Rectal smooth muscle tissue (tissue), 1 donor: ENCODE results near the gene PPP1R8.
A peak's percentile ranks its signal among the peaks of the same experiment; 100 is the strongest.
"Not testable (repeated sequence)": the region's sequence is repeated elsewhere in the genome, so short reads cannot be mapped to it uniquely, and the experiment has no call there.

Source experiments
- H3K27ac ChIP-seq: one replicate; pipeline ENCODE4 v1.7.0; 2013; ENCODE audit warnings: low read depth, low read length, inconsistent platforms
- H3K27me3 ChIP-seq: one replicate; pipeline ENCODE4 v1.7.0; 2013; ENCODE audit warnings: low read length; ENCODE audit not compliant: control insufficient read depth, insufficient read depth
- H3K36me3 ChIP-seq: one replicate; pipeline ENCODE4 v1.7.0; 2013; ENCODE audit warnings: low read length; ENCODE audit not compliant: control insufficient read depth, insufficient read depth
- H3K4me1 ChIP-seq: one replicate; pipeline ENCODE4 v1.7.0; 2013; ENCODE audit warnings: low read length; ENCODE audit not compliant: control insufficient read depth, insufficient read depth
- H3K4me3 ChIP-seq: one replicate; pipeline ENCODE4 v1.7.0; 2013; ENCODE audit warnings: low read length
- H3K9ac ChIP-seq: one replicate; pipeline ENCODE4 v1.7.0; 2013; ENCODE audit warnings: low read length

The PPP1R8 gene

GRCh38 chr1:27830621-27831440 lies at the start of gene PPP1R8:
PPP1R8 (plus strand) TSS chr1:27830782; CDS start chr1:27830836, 54 bp downstream.
- Histone ChIP-seq H3K36me3 (peaks cover 3% of the 10 kb centered on the region), H3K4me1 (peaks cover 8% of the 10 kb centered on the region), H3K27me3 (no peaks in the 10 kb centered on the region), H3K9ac (peak within 1 kb of the TSS; percentile 94), H3K27ac (peak within 1 kb of the TSS; percentile 87), H3K4me3 (peak within 1 kb of the TSS; percentile 97)

GRCh38 chr1:27782950-27783349 lies 47.6 kb upstream of the PPP1R8 start:
- no peak overlapping the region for H3K9ac ChIP-seq
- H3K27ac ChIP-seq: no peak overlapping the region
- H3K4me3 ChIP-seq: no peak overlapping the region
- no peaks in the 10 kb centered on the region for H3K27me3 ChIP-seq
- H3K4me1 ChIP-seq: no peaks in the 10 kb centered on the region
- peaks cover 2% of the 10 kb centered on the region for H3K36me3 ChIP-seq

GRCh38 chr1:27784700-27785099 lies 45.9 kb upstream of the PPP1R8 start:
- H3K36me3 ChIP-seq: no peaks in the 10 kb centered on the region
- no peak overlapping the region for H3K27ac ChIP-seq
- H3K4me1 ChIP-seq: no peaks in the 10 kb centered on the region
- no peaks in the 10 kb centered on the region for H3K27me3 ChIP-seq
- no peak overlapping the region for H3K4me3 ChIP-seq
- H3K9ac ChIP-seq: no peak overlapping the region

- H3K9ac ChIP-seq: no peak overlapping the region
- H3K4me3 ChIP-seq: no peak overlapping the region
- H3K27ac ChIP-seq: no peak overlapping the region
- H3K36me3 ChIP-seq: no peaks in the 10 kb centered on the region
- H3K27me3 ChIP-seq: no peaks in the 10 kb centered on the region
- no peaks in the 10 kb centered on the region for H3K4me1 ChIP-seq
Measured at GRCh38 chr1:27785781-27786455, 44.7 kb upstream of the PPP1R8 start.

GRCh38 chr1:27787895-27788294 lies 42.7 kb upstream of the PPP1R8 start:
- Histone ChIP-seq H3K9ac (no peak overlapping the region), H3K27me3 (no peaks in the 10 kb centered on the region), H3K4me1 (no peaks in the 10 kb centered on the region), H3K36me3 (no peaks in the 10 kb centered on the region), H3K4me3 (no peak overlapping the region), H3K27ac (no peak overlapping the region)

GRCh38 chr1:27789540-27790041 lies 41.0 kb upstream of the PPP1R8 start:
- H3K36me3 ChIP-seq: peaks cover 9% of the 10 kb centered on the region
- H3K4me3 ChIP-seq: no peak overlapping the region
- H3K27ac ChIP-seq: no peak overlapping the region
- H3K9ac ChIP-seq: no peak overlapping the region
- H3K4me1 ChIP-seq: no peaks in the 10 kb centered on the region
- no peaks in the 10 kb centered on the region for H3K27me3 ChIP-seq

- not testable (repeated sequence) for H3K27me3 ChIP-seq, H3K4me3 ChIP-seq, H3K9ac ChIP-seq, H3K4me1 ChIP-seq, H3K36me3 ChIP-seq, H3K27ac ChIP-seq
Measured at GRCh38 chr1:27790270-27790669, 40.3 kb upstream of the PPP1R8 start.

GRCh38 chr1:27795601-27796000 lies 35.0 kb upstream of the PPP1R8 start:
- H3K36me3 ChIP-seq: peaks cover 16% of the 10 kb centered on the region
- no peak overlapping the region for H3K27ac ChIP-seq
- H3K4me1 ChIP-seq: no peaks in the 10 kb centered on the region
- no peak overlapping the region for H3K4me3 ChIP-seq
- no peaks in the 10 kb centered on the region for H3K27me3 ChIP-seq
- H3K9ac ChIP-seq: no peak overlapping the region

- H3K36me3 ChIP-seq: peaks cover 9% of the 10 kb centered on the region
- no peak overlapping the region for H3K27ac ChIP-seq
- H3K9ac ChIP-seq: no peak overlapping the region
- H3K4me1 ChIP-seq: no peaks in the 10 kb centered on the region
- H3K27me3 ChIP-seq: no peaks in the 10 kb centered on the region
- H3K4me3 ChIP-seq: no peak overlapping the region
Measured at GRCh38 chr1:27804791-27805190, 25.8 kb upstream of the PPP1R8 start.

- Histone ChIP-seq H3K4me3 (no peak overlapping the region), H3K9ac (no peak overlapping the region), H3K36me3 (peaks cover 10% of the 10 kb centered on the region), H3K4me1 (no peaks in the 10 kb centered on the region), H3K27ac (no peak overlapping the region), H3K27me3 (no peaks in the 10 kb centered on the region)
Measured at GRCh38 chr1:27806758-27807157, 23.8 kb upstream of the PPP1R8 start.

GRCh38 chr1:27807385-27807784 lies 23.2 kb upstream of the PPP1R8 start:
- Histone ChIP-seq H3K9ac (no peak overlapping the region), H3K36me3 (peaks cover 9% of the 10 kb centered on the region), H3K27ac (no peak overlapping the region), H3K4me1 (no peaks in the 10 kb centered on the region), H3K4me3 (no peak overlapping the region), H3K27me3 (no peaks in the 10 kb centered on the region)

GRCh38 chr1:27808131-27808530 lies 22.5 kb upstream of the PPP1R8 start:
- H3K4me3 ChIP-seq, H3K9ac ChIP-seq, H3K4me1 ChIP-seq, H3K27me3 ChIP-seq, H3K27ac ChIP-seq, H3K36me3 ChIP-seq: not testable (repeated sequence)
